COLO668 (cell line): ENCODE data around the gene NMRAL1.

Source experiments
- DNase-seq: peaks from one replicate; lab custom pipeline; 2025; ENCODE audit not compliant: unreplicated experiment; lab: John Stamatoyannopoulos, UW

Gene NMRAL1

DNA sequence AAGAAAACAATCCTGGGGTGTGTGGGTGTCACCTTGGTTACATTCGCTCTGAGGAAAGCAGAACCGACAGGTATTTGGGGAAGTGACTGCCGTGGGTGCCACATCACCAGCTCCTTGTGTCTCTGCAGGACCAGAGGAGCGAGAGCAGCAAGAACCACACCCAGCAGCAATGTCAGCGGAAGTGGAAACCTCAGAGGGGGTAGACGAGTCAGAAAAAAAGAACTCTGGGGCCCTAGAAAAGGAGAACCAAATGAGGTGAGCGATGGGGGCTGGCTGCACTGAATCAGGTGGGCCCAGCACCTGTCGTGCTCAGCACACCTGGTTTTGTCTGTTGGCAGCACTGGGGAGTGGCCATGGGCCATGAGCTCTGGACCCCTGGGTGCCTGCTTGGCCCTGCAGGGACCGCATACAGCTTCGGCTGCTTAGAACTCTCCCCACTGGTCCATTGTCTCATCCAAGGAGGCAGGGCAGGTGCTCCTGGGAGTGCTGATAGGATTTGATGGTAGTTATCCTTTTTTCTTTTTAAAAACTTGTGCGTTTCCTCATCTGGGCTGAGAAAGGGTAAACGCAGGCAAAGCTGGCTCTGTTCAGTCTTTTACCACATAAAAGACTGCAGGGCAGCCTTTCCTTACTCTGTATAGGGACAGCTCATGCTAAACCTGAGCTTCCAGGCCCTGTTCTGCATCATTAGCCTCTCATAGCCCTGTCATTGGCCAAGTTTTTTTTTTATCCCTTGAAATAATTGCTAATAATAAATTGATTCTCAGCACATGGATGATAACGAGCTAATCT, 31.1 kb upstream of the NMRAL1 start:
- no peak for DNase-seq

GRCh38 chr16:4501071-4501478, 26.6 kb upstream of the NMRAL1 start:
- no peak for DNase-seq

GRCh38 chr16:4500272-4500671, 25.8 kb upstream of the NMRAL1 start:
- DNase-seq, result no peak

GRCh38 chr16:4499196-4499555, 24.8 kb upstream of the NMRAL1 start:
- DNase-seq, result no peak

GRCh38 chr16:4498546-4499195, 24.2 kb upstream of the NMRAL1 start:
- no peak for DNase-seq

- no peak for DNase-seq
Measured at GRCh38 chr16:4496305-4496704, 21.9 kb upstream of the NMRAL1 start.

DNA sequence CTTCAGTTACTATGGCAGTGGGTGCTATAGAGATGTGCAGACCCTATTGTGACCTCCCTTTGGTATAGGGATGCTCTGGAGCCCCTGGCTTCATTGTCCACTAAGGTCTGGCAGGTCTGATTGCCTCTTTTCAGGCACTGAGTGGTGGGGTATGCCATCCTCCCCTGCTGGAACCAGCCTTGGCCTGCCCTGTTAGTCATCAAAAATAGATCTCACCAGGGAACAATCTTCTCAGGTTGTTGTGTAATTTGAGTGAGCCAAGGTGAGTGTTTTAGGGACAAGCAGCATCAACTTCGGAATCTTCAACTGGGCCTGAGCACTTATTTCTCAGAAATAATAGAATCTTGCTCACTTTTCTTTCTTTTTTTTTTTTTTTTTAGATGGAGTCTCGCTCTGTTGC, 21.3 kb upstream of the NMRAL1 start:
- no peak for DNase-seq

DNA sequence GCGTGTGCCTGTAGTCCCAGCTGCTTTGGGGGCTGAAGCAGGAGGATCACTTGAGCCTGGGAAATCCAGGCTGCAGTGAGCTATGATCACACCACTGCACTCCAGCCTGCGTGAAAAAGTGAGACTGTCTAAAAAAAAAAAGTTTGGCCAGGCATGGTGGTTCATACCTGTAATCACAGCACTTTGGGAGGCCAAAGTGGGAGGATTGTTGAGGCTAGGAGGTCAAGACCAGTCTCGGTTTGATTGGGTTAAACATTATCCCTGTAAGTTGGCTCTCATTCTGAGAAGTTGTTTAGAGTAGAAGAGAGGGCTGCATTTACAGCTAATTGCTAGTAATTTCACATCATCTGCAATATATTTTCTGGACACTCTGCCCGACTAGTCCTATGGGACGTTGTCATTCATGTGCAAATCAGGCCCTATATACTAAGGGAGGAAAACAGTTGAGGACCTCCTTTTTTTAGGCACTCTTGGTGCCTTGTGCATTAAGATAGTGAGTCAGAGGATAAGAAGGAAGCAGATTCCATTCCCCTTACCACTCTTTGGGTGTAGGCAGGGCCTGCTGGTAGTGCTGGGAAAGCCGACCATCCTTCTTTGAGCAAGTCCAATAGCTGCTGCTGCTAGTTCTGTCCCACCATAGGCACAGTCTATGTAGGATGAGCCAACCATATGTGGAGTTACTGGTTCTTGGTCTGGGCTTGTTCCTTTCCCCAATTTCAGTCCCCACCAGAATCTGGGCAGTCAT, 20.5 kb upstream of the NMRAL1 start:
- no peak for DNase-seq

DNA sequence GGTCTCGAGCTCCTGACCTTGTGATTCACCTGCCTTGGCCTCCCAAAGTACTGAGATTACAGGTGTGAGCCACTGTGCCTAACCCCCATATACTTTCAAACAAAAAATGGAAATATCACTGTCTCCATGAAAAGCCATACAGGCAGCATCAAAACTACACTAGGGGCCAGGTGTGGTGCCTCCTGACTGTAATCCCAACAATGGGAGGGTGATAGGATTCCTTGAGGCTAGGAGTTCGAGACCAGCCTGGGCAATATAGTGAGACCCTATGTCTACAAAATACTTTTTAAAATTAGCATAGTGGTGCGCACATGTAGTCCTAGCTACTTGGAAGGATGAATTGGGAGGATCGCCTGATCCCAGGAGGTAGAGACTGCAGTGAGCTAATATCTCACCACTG, 17.5 kb upstream of the NMRAL1 start:
- no peak for DNase-seq

- no peak for DNase-seq
Measured at GRCh38 chr16:4489030-4489429, 14.6 kb upstream of the NMRAL1 start.

GRCh38 chr16:4488499-4488967, 14.1 kb upstream of the NMRAL1 start:
- DNase-seq, result no peak

DNA sequence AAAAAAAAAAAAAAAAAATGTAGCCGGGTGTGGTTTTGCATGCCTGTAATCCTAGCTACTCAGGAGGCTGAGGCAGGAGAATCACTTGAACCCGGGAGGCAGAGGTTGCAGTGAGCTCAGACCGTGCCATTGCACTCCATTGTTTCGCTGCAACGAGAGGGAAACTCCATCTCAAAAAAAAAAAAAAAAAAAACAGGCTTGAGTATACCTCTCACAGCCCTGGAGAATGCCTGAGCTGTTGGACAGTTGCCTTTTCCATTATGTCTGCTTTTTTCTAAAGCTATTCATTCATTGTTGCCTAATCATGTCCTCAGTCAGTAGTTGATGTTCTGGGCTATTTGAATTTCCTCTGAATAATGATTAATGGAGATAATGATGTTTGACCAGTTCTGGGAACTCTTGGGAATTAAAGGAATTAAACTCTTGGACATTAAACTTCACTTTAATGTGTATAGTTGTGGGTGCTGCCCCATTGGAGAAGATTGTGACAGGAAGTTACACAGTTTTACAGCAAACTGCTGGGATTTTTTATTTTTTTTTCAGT, 13.6 kb upstream of the NMRAL1 start:
- DNase-seq, result no peak

DNA sequence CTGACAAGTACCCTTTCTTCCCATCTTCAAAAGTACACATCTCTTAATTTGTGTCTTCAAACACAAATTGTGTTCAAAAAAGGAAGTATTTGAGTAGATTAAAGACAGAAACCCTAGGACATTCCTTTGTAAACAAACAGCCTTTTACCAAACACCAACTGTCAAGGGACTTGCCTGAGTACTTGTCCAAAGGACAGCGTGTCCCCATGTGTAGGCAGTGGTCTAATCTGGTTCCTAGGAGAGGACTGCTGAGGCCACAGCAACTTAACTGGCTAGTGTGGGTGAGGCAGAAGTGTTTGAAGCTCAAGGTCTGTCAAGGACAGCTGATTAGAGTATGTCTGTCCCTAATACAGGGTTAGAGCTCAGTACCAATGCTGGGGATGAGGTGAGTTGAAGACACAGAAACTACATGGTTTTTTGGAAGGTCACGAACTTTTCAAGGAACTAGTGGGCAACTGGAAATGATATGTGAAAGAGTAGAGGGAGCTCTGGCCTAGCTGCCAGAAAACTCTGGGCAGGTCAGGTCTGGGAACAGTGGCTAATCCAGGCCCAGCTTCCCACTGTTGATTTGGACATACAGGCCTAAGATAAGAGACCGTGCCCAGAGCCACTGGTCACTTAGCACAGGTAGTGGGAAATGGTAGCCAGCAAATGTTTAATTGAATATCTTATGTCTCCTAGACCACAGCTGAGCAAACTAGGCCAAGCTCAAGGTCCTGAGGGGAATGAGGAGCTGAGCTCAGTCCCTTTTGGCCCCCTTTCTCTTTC, 11.9 kb upstream of the NMRAL1 start:
- DNase-seq, result no peak

DNA sequence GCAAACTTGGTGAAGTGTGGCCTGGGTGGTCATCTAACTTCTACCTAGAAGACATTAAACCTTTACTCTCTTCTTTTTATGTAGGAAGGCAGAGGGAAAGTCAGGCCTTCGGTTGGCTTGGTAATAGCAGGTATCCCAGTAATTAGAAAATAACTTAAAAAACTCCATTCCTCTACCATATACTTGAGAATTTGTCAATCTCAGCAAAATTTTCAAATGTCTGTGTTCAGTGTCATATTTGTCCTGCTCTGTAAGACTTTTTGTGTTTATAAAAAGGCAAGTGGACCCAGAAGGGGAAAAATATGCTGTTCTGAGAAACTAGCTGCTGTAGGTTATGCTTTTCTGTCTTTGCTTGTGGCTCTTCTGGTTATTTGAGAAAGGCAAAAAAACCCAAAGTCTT, 7.5 kb upstream of the NMRAL1 start:
- no peak for DNase-seq

DNA sequence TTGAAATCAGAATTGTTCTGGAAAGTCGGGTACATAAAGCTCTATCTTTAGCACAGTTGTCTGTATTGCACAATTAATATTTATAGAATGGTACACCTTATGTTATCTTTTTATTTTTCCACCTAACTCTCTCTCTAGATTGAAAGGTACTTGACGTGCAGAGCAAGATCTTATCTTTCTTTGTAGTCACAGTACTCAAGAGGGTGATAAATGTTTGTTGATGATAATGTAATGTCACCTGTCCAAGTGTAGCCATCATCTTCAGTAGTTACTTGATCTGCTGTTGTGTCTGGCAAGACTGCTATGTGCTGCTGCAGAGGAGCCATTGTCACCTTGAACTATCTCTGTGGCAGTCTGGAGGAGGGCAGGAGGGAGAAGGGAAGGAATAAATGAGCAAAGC, 7.1 kb upstream of the NMRAL1 start:
- no peak for DNase-seq

DNA sequence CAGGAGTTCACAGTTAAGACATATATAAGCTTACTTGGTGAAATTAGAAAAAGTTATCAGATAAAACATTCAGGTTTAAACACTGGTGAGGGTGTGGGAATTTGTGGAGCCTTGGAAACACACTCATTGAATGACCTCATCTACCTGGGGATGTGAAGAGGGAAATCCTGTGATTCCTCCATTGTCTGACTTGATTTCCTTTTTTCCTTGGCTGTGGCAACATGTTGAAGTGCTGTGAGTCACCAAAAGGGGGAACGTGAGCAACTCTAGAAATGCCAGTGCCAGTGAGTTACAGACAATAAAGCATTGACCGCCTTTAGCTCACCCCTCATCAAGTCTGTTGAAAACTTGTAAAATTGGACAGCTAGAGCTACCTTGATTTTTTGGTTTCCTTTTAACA, 3.5 kb upstream of the NMRAL1 start:
- DNase-seq, result peak; percentile 7

DNA sequence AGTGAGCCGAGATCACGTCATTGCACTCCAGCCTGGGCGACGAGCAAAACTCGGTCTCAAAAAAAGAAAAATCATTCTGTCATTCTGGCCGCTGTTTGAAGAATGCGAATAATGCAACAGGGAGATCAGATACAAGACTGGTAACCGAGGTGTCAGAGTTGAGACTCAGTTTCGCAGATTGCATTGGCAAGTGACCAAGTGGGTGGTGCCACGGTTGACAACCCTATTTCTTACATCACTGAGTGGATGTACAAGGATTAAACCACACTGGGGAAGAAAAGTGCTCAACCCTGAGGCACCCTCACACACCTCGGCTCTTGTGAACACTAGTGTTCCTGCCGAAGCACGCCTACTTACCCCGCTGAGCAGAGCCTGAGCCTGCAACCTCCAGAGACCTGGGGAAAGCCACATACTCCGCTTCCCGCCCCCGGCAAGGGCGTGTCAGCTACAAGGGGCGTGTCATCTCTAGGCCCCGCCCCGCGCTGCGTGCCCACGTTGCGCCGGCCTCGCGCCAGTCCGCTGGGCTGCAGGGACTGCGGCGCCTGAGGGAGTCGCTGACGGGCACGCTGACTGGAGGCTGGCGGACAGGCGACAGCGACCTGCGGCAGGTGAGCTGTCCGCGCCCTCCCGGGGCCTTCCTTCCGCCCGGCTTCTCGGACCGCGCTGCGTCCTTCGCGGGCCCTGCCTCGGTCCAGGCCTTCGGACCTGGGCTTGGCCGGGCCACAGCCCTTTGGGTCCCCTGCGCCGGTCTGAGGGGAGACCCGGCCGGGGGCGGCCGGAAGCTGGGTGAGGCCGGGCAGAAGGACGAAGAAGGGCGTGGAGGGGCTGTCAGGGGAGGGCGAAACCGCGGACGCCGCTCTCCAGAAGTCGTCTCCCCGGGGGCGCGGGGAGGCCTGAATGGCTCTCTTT, 1.7 kb upstream of the NMRAL1 start, which contains the start of gene HMOX2:
Gene HMOX2, plus strand, starts transcription at position 519 of the 909 bp plus-strand sequence. CDS start 29,127 bp downstream, outside the sequence.
- DNase-seq, result peak; percentile 96

DNA sequence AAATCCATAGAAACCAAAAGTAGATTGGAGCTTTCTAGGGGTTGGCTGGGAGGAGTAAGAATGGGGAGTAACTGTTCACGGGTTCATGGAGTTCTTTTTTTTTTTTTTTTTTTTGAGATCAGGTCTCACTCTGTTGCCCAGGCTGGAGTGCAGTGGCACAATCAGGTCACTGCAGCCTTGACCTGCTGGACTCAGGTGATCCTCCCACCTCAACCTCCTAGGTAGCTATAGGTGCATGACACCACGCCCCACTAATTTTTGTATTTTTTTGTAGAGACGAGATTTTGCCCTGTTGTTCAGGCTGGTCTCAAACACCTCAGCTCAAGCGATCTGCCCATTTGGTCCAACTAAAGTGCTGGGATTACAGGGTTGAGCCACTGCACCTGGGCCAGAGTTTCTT, 1.5 kb downstream of the NMRAL1 start:
- DNase-seq, result no peak

DNA sequence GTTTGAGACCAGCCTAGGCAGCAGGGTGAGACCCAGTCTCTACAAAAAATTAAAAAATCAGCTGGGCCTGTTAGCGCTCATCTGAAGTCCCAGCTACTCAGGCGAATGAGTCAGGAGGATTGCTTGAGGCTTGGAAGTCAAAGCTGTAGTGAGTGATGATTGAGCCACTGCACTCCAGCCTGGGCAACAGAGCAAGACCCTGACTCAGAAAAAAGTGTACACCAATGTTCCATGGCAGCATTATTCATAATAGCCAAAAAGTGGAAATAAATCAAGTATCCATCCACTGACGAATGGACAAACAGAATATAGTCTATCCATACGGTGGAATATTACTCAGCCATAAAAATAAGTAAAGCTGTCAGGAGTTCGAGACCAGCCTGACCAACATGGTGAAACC, 2.6 kb downstream of the NMRAL1 start:
- DNase-seq, result no peak

DNA sequence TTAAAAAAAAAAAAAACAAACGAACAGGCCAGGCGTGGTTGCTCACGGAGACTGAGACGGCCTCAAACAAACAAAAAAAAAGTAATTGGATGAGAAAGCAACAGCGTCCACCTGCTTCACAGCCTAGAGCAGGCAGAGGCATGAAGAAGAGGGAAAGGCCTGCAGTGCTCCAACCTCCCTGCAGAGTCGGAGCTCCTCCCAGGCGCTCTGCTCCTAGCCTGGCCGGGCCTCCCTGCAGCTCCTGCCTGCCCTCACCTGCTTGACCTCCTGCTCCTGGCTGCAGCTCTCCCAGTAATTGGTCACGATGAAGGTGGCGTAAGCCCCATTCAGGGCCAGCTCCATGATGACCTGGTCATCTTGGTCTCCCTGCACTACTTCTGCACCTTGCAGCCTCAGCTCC, 5.5 kb downstream of the NMRAL1 start:
- DNase-seq, result no peak
